Mesodermal cell (in vitro differentiated cells): Measurements from ENCODE around the gene ANKRD13C.
"Not testable (repeated sequence)": the region's sequence is repeated elsewhere in the genome, so short reads cannot be mapped to it uniquely, and the experiment has no call there.

ENCODE experiments used
- H3K27ac ChIP-seq: 2 replicates; pipeline ENCODE4 v1.7.0; 2013; ENCODE audit warnings: mild to moderate bottlenecking, low read depth, low read length, moderate library complexity; ENCODE audit not compliant: severe bottlenecking
- H3K36me3 ChIP-seq: 2 replicates; pipeline ENCODE4 v1.7.1; 2013; ENCODE audit warnings: mild to moderate bottlenecking, low read length, moderate library complexity; ENCODE audit not compliant: control insufficient read depth, insufficient read depth
- H3K4me1 ChIP-seq: one replicate; pipeline ENCODE4 v1.7.1; 2013; ENCODE audit warnings: mild to moderate bottlenecking, low read length; ENCODE audit not compliant: insufficient read depth, control insufficient read depth, poor library complexity, severe bottlenecking
- H3K4me3 ChIP-seq: 2 replicates; pipeline ENCODE4 v1.7.0; 2013; ENCODE audit warnings: low read length, control low read depth, mild to moderate bottlenecking; ENCODE audit not compliant: insufficient read depth, poor library complexity, severe bottlenecking; ENCODE audit errors: extremely low read depth
- H3K9me3 ChIP-seq: 2 replicates; pipeline ENCODE4 v1.7.1; 2013; ENCODE audit warnings: mild to moderate bottlenecking, low read length, moderate library complexity; ENCODE audit not compliant: control insufficient read depth
- WGBS, 2 experiments: methylation state at CpG; one replicate each; pipeline ENCODE4 v1.1.5; 2013; ENCODE audit warnings: missing lambda C conversion rate in 2 of 2; ENCODE audit not compliant: insufficient coverage in 2 of 2; 5-methylcytosine and 5-hydroxymethylcytosine counted together

The ANKRD13C gene

DNA sequence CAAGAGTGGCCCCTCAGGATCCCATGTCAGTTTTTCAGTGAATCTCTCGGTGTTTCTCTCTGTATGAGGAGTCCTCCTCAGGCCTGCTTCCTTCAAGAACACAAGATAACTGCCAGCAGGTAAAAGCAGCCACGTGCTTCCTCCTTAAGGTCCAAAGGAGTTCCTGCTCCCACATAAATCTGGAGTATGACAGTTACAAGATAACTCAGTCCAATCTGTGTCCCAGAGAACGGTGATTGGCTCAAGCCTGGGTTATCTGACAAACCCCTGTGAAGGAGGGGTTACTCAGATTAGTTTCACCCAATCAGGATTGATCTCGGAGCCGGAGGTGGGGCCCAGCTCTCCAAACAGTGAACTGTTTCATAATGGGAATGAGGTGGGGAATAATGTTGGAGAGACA is 5.8 kb upstream of the ANKRD13C start:
- peaks cover 13% of the 10 kb centered on the region for H3K4me1 ChIP-seq
- no peaks in the 10 kb centered on the region for H3K36me3 ChIP-seq
- H3K4me3 ChIP-seq, result no peak overlapping the region
- H3K9me3 ChIP-seq, result no peaks in the 10 kb centered on the region
- H3K27ac ChIP-seq, result no peak overlapping the region
- 90 to 93% methylated on average over 4 to 5 of the region's 5 CpGs for WGBS, 2 experiments

DNA sequence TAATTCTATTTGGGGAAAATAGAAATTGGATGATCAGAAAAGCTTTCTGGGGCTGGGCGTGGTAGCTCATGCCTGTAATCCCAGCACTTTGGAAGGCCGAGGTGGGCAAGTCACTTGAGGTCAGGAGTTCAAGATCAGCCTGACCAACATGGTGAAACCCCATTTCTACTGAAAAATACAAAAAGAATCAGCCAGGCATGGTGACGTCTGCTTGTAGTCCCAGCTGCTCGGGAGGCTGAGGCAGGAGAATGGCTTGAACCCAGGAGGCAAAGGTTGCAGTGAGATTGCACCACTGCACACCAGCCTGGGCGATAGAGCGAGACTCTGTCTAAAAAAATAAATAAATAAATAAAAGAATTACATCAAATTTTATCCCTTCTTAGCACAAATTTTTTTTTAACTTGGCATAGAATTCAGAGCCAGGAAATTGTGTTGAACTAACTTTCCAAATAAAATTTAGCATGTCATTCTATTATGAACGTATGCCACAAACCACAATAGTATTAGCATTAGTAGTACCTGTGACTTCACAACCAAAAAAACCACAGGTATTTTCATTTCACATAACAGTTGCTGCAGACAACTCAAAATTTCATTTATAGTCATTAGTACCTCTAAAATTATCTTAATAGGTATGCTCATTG is 4.5 kb upstream of the ANKRD13C start:
- Histone ChIP-seq H3K27ac (no peak overlapping the region), H3K4me3 (no peak overlapping the region), H3K36me3 (no peaks in the 10 kb centered on the region), H3K4me1 (peaks cover 13% of the 10 kb centered on the region), H3K9me3 (no peaks in the 10 kb centered on the region)
- 88 to 100% methylated on average over 3 to 5 of the region's 7 CpGs for WGBS, 2 experiments

DNA sequence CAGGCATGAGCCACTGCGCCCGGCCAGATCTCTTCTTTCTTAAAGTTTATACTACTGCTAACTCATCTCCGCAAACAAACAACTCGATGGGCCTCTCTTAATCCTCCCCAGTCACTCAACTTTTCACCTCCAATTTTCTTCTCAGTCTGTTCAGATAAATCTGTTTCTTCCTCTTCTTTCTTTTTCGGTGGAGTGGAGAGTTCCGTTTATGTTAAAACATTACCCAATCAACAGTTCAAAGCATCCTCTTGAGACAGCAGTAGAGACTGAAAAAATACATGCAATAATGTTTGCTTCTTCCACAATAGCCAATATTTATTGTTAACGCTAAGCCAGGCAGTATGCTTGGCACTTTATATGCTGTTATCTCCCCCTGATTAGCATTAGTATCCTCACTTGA is 1.4 kb upstream of the ANKRD13C start:
- Histone ChIP-seq H3K4me1 (no peaks in the 10 kb centered on the region), H3K27ac (no peak overlapping the region), H3K9me3 (no peaks in the 10 kb centered on the region), H3K36me3 (peaks cover 5% of the 10 kb centered on the region), H3K4me3 (no peak overlapping the region)
- 90 to 91% methylated on average over 4 to 5 of the region's 7 CpGs for WGBS, 2 experiments

DNA sequence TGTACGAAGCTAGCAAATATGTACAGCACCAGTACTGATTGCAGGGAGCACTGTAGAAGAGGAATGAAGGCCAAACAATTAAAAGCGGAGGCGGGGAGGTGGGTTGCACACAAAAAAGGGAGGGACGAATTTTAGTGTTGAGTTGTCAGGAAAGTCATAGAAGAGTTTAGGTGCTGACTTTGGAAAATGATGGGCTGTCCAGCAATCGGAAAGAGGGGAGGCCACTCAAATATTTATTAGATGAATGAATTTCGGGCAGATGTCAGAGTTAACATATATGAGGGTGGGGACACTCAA is 537 bp upstream of the ANKRD13C start:
- Histone ChIP-seq H3K27ac (peak overlapping the region; percentile 99), H3K9me3 (no peaks in the 10 kb centered on the region), H3K36me3 (peaks cover 8% of the 10 kb centered on the region), H3K4me3 (peak overlapping the region; percentile 96), H3K4me1 (no peaks in the 10 kb centered on the region)
- 64 to 65% methylated on average over 5 to 6 of the region's 6 CpGs for WGBS, 2 experiments

- Histone ChIP-seq H3K9me3 (no peaks in the 10 kb centered on the region), H3K4me1 (no peaks in the 10 kb centered on the region), H3K36me3 (peaks cover 9% of the 10 kb centered on the region), H3K27ac (peak overlapping the region; percentile 99), H3K4me3 (peak overlapping the region; percentile 96)
- 0 to 1% methylated on average over 15 to 24 of the region's 34 CpGs for WGBS, 2 experiments
These were observed 756 bp downstream of the ANKRD13C start for GRCh38 chr1:70353601-70354331.

DNA sequence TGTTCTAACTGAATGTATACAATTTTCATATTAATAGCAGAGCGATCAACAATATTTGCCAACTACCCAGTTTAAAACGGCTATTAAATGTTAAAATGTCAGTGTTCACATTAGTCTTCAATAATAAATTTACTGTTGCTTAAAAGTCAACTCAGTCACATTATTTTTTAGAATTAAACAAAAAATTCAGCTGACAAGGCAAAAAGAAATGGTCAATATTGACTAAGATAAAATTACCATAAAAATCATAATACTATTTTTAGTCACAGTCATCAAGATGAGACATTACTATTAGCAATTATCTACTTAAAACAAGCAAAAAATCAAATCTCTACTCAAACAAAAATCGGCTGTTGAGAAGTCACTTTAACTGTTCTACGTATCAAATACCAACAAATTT is 1.5 kb downstream of the ANKRD13C start:
- Histone ChIP-seq H3K36me3 (peaks cover 13% of the 10 kb centered on the region), H3K4me1 (no peaks in the 10 kb centered on the region), H3K9me3 (no peaks in the 10 kb centered on the region), H3K4me3 (peak overlapping the region; percentile 96), H3K27ac (peak overlapping the region; percentile 19)
- WGBS, 2 experiments, result 5% methylated on average over 2 of the region's 4 CpGs; no CpG with 5 or more reads in 1 of the 2 experiments

GRCh38 chr1:70349799-70350198 is 4.7 kb downstream of the ANKRD13C start:
- H3K9me3 ChIP-seq, H3K4me1 ChIP-seq, H3K27ac ChIP-seq, H3K4me3 ChIP-seq: not testable (repeated sequence)
- 89 to 100% methylated on average over 2 to 3 of the region's 4 CpGs for WGBS, 2 experiments
- peaks cover 22% of the 10 kb centered on the region for H3K36me3 ChIP-seq

DNA sequence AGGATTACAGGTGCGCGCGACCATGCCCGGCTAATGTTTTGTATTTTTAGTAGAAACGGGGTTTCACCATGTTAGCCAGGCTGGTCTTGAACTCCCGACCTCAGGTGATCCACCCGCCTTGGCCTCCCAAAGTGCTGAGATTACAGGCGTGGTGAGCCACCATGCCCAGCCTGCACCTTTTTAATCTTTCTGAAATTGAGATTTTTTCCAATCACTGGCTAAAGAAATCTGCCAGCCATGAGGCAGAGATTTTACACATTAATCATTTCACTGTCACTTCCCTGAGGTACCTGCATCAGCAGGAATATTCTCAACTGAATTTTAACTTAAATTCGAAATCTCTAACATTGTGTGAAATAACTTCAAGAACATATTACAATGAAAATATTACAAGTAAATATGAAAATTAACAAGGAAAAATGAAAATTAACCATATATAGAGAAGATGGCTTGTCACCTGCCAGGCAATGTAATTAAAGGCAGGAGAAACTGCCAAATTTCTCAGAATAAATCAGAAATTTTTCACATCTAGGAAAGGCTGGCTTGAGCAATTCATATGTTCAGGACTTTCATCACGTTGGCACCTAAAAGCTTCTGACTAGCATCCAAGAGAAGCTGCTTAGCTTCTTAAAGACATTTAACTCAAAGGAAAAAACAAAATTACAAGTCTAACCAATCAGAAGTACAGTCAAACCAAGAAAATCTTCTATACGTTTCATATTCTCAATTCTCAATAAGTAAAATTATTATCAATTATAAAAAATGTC is 5.9 kb downstream of the ANKRD13C start:
- Histone ChIP-seq H3K4me3 (no peak overlapping the region), H3K27ac (no peak overlapping the region), H3K36me3 (peaks cover 28% of the 10 kb centered on the region), H3K4me1 (no peaks in the 10 kb centered on the region), H3K9me3 (no peaks in the 10 kb centered on the region)
- WGBS, 2 experiments, result 98 to 99% methylated on average over 6 to 9 of the region's 11 CpGs

- H3K36me3 ChIP-seq, result peaks cover 24% of the 10 kb centered on the region
- not testable (repeated sequence) for H3K9me3 ChIP-seq, H3K27ac ChIP-seq, H3K4me3 ChIP-seq, H3K4me1 ChIP-seq
- WGBS, 2 experiments, result no CpG with 5 or more reads among the region's 3 CpGs
These were observed 14.9 kb downstream of the ANKRD13C start for GRCh38 chr1:70339644-70340043.

GRCh38 chr1:70336050-70336449 is 18.5 kb downstream of the ANKRD13C start:
- H3K27ac ChIP-seq, result no peak overlapping the region
- H3K9me3 ChIP-seq, result no peaks in the 10 kb centered on the region
- H3K4me3 ChIP-seq, result no peak overlapping the region
- H3K4me1 ChIP-seq, result peaks cover 9% of the 10 kb centered on the region
- H3K36me3 ChIP-seq, result peaks cover 36% of the 10 kb centered on the region

- Histone ChIP-seq H3K9me3 (no peaks in the 10 kb centered on the region), H3K36me3 (peaks cover 35% of the 10 kb centered on the region), H3K4me3 (no peak overlapping the region), H3K27ac (no peak overlapping the region), H3K4me1 (peaks cover 9% of the 10 kb centered on the region)
- WGBS, 2 experiments, result 94% methylated on average over 2 to 6 of the region's 9 CpGs
These were observed 20.1 kb downstream of the ANKRD13C start for GRCh38 chr1:70334436-70334835.
